Small intestine (tissue), 7 donors: Measurements from ENCODE around the gene BMPER. TPM values are rescaled to one million over a fixed set of nuclear protein-coding genes. Genes with fewer than 3 reads are reported as not detected.

Source experiments
- DNase-seq, 2 donors: peaks; one replicate each; pipeline versions ENCODE4 v3.0.0 to v3.0.0-alpha.2; 2013
- FAIRE-seq: peaks from 2 replicates; lab custom pipeline; 2012; peaks lifted over from hg19 to GRCh38; lab: Jason Lieb, UNC
- H3K27ac ChIP-seq, 3 donors: one replicate each; pipeline ENCODE4 v1.5.1; 2013; ENCODE audit warnings: low read length in 2 of 3, mild to moderate bottlenecking in 2 of 3, control low read depth in 1 of 3, inconsistent platforms in 1 of 3, low read depth in 1 of 3, moderate library complexity in 1 of 3
- H3K27me3 ChIP-seq, 3 donors: one replicate each; pipeline ENCODE4 v1.6.1; 2013; ENCODE audit warnings: low read length in 3 of 3, inconsistent platforms in 1 of 3; ENCODE audit not compliant: control insufficient read depth in 3 of 3, insufficient read depth in 3 of 3
- H3K36me3 ChIP-seq, 3 donors: one replicate each; pipeline ENCODE4 v1.6.1; 2013; ENCODE audit warnings: low read length in 3 of 3, inconsistent platforms in 1 of 3, low read depth in 1 of 3, mild to moderate bottlenecking in 1 of 3, moderate library complexity in 1 of 3; ENCODE audit not compliant: control insufficient read depth in 3 of 3, insufficient read depth in 2 of 3
- H3K4me1 ChIP-seq, 3 donors: one replicate each; pipeline ENCODE4 v1.6.1; 2013; ENCODE audit warnings: low read length in 2 of 3, inconsistent platforms in 1 of 3, low read depth in 1 of 3, mild to moderate bottlenecking in 1 of 3, moderate library complexity in 1 of 3; ENCODE audit not compliant: control insufficient read depth in 3 of 3, insufficient read depth in 2 of 3
- H3K4me3 ChIP-seq, 3 donors: one replicate each; pipeline ENCODE4 v1.5.1; 2013; ENCODE audit warnings: low read length in 3 of 3, control low read depth in 1 of 3, inconsistent platforms in 1 of 3, low read depth in 1 of 3, mild to moderate bottlenecking in 1 of 3, moderate library complexity in 1 of 3
- H3K9me3 ChIP-seq, 2 donors: one replicate each; pipeline ENCODE4 v1.6.1; 2013; ENCODE audit warnings: low read depth in 1 of 2, low read length in 1 of 2; ENCODE audit not compliant: control insufficient read depth in 2 of 2, insufficient read depth in 1 of 2
- WGBS, 3 donors: extraction: QIAGEN DNeasy Blood & Tissue Kit; methylation state at CpG; one replicate each; pipeline ENCODE4 v1.1.7; 2013; 5-methylcytosine and 5-hydroxymethylcytosine counted together
- polyA plus RNA-seq, 4 donors: library from polyadenylated mRNA; stranded (reverse) in 3 of 4; unstranded in 1 of 4; fragments of 200-250 nt in 3 of 4; fragments of 120-200 nt in 1 of 4; gene quantifications; one replicate each; pipeline versions ENCODE4 v1.2.1 to v1.2.3, GENCODE V29; 2013
- donor health status: healthy with polysubstance abuse.
- donor health status: control.
- donor health status: control.
- donor health status: Bipolar disorder and iron deficiency.
- donor health status: healthy.

Gene BMPER
- polyA plus RNA-seq, 4 donors: 1.1 to 1.9 (median 1.2) TPM; not detected in 1

DNA sequence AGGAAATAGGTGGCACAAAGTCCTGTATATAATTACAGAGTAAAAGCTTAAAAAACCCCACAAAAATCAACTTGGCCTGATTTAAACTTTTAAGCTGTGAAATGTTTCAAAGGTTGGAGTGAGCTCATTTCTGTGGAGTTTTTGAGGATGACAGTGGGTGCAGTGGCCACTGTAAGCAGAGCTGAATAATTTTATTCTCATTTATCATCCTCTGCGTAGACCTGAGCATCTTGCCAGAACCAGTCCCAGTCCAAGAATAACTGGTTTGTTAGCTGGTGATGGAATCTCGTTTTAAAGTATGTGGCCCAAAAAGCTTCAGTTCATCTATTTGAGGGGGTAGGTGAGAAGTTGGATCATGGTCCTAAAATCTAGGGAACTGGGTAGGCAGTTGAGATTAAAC lies 4.4 kb downstream of the BMPER start:
- Histone ChIP-seq H3K9me3 (no peaks in the 10 kb centered on the region), H3K4me1 (peaks cover 0 to under 1% (median 0%) of the 10 kb centered on the region in 3 donors), H3K36me3 (no peaks in the 10 kb centered on the region), H3K27ac (no peak overlapping the region), H3K27me3 (peaks cover 0 to 27% (median 3%) of the 10 kb centered on the region in 3 donors), H3K4me3 (no peak overlapping the region)
- no peak for FAIRE-seq
- 69 to 83% (median 78%) methylated on average over 2 of the region's 2 CpGs for WGBS, 3 donors
- no peak for DNase-seq

DNA sequence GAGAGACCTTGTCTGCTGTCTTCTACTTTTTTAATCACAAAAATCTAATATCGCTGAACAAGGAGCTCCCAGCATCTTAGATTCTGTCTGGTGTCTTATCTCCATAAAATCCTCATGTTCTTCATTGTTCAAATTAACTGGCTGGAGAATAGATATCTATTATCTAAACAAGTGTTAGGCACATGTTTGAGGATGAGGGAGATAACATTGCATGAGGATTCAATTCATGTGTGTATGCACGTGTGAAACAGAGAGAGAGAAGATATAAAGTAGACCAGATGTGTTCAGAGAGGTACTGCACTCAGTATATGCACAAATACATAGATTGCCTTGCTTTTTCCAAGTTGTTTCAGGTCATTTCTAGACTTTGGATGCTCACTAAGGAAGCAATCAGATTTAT lies 5.4 kb downstream of the BMPER start:
- FAIRE-seq (no peak), DNase-seq (no peak)
- no peaks in the 10 kb centered on the region for H3K9me3 ChIP-seq
- H3K27me3 ChIP-seq: peaks cover 0 to 19% (median 0%) of the 10 kb centered on the region in 3 donors
- no peak overlapping the region for H3K4me3 ChIP-seq
- no peaks in the 10 kb centered on the region for H3K36me3 ChIP-seq
- H3K27ac ChIP-seq: no peak overlapping the region
- no peaks in the 10 kb centered on the region for H3K4me1 ChIP-seq
- WGBS, 3 donors: 72 to 83% (median 74%) methylated on average over 2 of the region's 2 CpGs

DNA sequence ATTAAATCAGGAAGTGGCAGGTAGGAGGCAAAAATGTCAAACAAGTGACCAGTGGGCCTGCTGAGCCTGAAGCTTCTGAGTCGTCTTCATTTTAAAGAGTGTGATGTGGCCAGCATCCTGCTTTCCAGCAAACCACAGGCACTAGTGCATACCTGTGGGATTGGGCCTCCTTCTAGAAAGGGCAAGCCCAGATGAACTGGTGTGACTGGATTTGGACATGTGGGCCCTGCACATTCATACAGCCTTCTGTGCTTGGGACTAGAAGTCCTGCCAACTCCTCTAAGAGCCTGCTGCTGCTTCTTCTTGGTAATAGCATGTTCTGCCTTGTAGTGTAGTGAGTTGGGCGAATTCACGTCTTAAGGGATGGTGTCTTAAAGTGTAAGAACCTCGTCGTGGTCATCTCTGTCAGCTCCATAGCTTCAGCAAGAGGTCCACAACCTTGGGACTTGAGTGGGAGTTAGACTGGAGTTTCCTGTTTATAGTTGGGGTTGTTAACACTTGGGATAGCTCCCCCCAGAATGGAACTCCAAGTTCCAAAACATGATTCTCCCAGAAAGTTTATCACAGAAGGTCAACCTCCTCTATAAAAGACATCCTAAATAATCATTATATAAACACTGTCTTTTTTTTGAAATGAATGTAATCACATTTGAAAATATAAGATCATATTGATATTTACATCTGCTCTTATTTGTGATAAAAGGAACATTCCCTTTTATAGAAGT lies 11.2 kb downstream of the BMPER start:
- Histone ChIP-seq H3K4me3 (no peak overlapping the region), H3K9me3 (no peaks in the 10 kb centered on the region), H3K27me3 (peaks cover 0 to 10% (median 0%) of the 10 kb centered on the region in 3 donors), H3K27ac (peak overlapping the region in 1 of 3 donors; percentile 57), H3K36me3 (no peaks in the 10 kb centered on the region), H3K4me1 (no peaks in the 10 kb centered on the region)
- DNase-seq (no peak), FAIRE-seq (no peak)
- WGBS, 3 donors: 71 to 86% (median 84%) methylated on average over 5 of the region's 5 CpGs

DNA sequence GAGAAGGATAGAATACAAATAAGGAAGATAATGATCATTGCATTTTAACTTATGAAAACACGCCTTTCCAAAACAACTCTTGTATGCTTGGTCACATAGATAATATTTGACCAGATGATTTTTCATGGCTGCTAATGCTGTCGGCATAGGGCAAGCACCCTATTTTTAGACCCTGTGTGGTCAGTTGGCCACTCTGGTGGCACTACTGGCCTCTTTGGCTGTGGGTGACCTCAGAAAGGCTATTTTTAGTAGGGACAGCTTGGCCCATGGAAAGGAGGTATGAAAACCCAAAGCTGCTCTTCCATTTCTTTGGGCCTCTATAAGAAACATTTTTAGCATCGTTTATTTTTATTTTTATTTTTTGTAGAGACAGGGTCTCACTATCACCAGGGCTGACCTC lies 12.3 kb downstream of the BMPER start:
- Histone ChIP-seq H3K4me3 (no peak overlapping the region), H3K36me3 (no peaks in the 10 kb centered on the region), H3K27ac (no peak overlapping the region), H3K4me1 (no peaks in the 10 kb centered on the region), H3K27me3 (peaks cover 0 to 13% (median 0%) of the 10 kb centered on the region in 3 donors), H3K9me3 (no peaks in the 10 kb centered on the region)
- WGBS, 3 donors: 66 to 81% (median 79%) methylated on average over 3 of the region's 3 CpGs
- FAIRE-seq (no peak), DNase-seq (no peak)

DNA sequence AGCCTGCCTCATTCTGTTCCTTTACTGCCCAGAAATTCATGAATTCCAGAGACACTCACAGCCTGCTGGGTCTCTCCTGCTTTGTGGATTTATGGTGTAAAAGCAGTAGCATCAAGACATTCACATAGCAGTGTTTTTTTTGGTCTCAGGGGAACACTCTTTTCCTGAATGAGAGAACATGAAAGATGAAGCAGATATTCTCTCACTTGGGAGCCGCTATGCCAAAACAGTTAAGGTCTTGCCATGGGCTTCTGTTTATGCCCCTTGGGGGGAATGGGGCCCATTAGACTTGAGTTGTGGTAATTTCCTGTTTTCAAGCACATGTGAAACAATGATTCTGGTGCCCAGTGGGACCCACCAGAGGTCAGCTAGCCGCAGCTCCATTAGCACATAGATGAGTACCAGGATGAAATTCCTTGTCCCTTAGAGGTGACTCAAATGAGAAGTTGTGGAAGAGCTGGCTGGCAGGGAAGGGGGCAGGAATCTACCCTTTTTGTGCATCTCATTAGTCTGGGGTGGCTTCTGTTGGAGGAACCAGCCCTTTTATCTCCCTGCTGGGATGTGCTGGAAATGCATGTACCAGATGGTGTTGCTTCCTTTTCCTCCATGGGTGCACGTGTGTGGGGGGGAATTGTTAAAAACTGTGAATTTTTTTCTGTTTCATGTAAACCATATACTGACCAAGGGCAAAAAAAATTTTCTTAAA lies 13.3 kb downstream of the BMPER start:
- Histone ChIP-seq H3K27me3 (peaks cover 0 to 13% (median 0%) of the 10 kb centered on the region in 3 donors), H3K9me3 (no peaks in the 10 kb centered on the region), H3K27ac (no peak overlapping the region), H3K4me3 (no peak overlapping the region), H3K36me3 (no peaks in the 10 kb centered on the region), H3K4me1 (no peaks in the 10 kb centered on the region)
- FAIRE-seq (no peak), DNase-seq (no peak)
- WGBS, 3 donors: 71 to 80% (median 72%) methylated on average over 3 of the region's 3 CpGs

DNA sequence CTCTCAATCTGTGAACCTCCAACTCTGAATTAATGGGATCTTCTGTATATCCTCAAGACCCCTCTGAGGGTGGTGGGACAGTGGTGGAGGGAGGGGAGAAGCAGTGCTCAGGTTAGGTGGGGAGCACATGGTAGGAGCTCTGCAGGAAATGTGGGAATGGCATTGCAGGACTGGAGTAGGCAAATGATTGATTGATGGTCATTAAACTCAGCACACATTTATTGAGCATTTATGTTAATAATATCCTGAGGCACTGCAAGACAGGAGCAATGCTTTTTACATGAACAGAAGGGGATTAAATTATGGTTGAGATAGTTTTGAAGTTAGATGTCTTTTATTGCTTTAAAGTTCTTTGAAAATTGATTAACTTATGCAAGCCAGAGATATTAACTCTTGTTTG lies 14.1 kb downstream of the BMPER start:
- H3K27ac ChIP-seq: no peak overlapping the region
- no peak for FAIRE-seq
- no peak overlapping the region for H3K4me3 ChIP-seq
- no peaks in the 10 kb centered on the region for H3K36me3 ChIP-seq
- H3K4me1 ChIP-seq: no peaks in the 10 kb centered on the region
- no peaks in the 10 kb centered on the region for H3K9me3 ChIP-seq
- no peak for DNase-seq
- H3K27me3 ChIP-seq: peaks cover 0 to 13% (median 0%) of the 10 kb centered on the region in 3 donors

DNA sequence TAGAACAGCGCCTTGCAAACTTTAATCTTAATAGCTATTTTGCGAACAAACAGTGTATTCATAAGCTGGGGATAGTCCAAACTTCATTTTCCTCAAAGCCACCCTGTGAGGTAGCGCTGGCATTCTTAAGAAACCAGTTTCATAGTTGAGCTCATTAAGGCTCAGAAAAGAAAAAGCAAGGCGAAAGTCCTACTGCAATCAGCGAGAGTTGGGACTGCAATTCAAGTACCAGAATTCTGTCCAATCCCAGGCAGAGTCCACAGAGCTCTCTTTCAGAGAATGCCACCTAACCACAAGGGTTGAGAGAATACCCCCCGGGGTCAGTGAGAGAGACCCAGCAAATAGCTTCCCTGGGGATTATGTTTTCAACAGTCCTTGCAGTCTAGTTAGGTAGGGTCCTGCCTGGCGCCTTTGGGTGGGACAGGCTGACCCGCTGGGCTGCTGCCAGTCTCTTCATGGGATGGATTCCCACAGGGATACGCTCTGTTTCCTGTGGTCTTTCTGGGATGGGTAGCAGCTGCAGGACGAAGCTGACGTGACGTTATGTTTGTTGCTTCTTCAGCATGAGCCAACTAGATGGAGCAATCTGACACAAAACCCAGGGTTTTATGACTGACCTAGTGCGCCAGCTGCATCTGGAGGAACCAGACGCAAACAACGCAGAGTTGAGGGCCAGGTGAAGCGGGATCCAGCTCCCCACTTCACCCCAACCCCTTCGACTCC lies 16.0 kb downstream of the BMPER start:
- Histone ChIP-seq H3K4me3 (no peak overlapping the region), H3K4me1 (no peaks in the 10 kb centered on the region), H3K36me3 (no peaks in the 10 kb centered on the region), H3K27me3 (peaks cover 0 to 13% (median 0%) of the 10 kb centered on the region in 3 donors), H3K9me3 (no peaks in the 10 kb centered on the region), H3K27ac (peak overlapping the region in 1 of 3 donors; percentile 49)
- DNase-seq (no peak), FAIRE-seq (no peak)
- 69 to 76% (median 76%) methylated on average over 17 of the region's 17 CpGs for WGBS, 3 donors

DNA sequence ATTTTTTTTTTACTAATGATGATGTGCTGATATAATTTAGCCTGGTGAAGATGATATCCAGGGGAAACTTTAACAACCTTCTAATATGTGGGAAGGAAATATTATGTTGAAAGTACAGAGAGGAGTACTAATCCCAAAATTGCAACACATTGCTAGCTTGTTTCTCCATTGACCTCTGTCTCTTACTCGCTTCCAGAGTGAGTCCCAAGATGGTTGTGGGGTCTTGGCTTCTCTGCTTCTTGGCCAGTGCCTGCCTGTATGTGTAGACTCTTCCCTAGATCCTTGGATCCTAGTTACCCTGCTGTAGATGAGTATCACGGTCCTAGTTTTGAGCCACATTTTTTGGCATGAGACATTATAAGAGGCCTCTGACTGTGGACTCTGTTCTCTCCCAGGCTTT lies 17.5 kb downstream of the BMPER start:
- Histone ChIP-seq H3K27me3 (peaks cover 0 to 13% (median 0%) of the 10 kb centered on the region in 3 donors), H3K4me1 (no peaks in the 10 kb centered on the region), H3K4me3 (no peak overlapping the region), H3K27ac (peak overlapping the region in 1 of 3 donors; percentile 59), H3K36me3 (no peaks in the 10 kb centered on the region), H3K9me3 (no peaks in the 10 kb centered on the region)
- FAIRE-seq: no peak
- 76 to 86% (median 84%) methylated on average over 2 of the region's 2 CpGs for WGBS, 3 donors
- no peak for DNase-seq
